HG02763 (cell line): ENCODE measurements around the gene FERMT3.
A peak's percentile ranks its signal among the peaks of the same experiment; 100 is the strongest.
"Not testable (repeated sequence)": the region's sequence is repeated elsewhere in the genome, so short reads cannot be mapped to it uniquely, and the experiment has no call there.

Experiments used
- ATAC-seq: cut with Tn5 transposase; IDR thresholded peaks from one replicate; pipeline ENCODE4 v1.9.1; 2021; ENCODE audit warnings: mild to moderate bottlenecking, moderate library complexity; ENCODE audit not compliant: unreplicated experiment

FERMT3 gene

DNA sequence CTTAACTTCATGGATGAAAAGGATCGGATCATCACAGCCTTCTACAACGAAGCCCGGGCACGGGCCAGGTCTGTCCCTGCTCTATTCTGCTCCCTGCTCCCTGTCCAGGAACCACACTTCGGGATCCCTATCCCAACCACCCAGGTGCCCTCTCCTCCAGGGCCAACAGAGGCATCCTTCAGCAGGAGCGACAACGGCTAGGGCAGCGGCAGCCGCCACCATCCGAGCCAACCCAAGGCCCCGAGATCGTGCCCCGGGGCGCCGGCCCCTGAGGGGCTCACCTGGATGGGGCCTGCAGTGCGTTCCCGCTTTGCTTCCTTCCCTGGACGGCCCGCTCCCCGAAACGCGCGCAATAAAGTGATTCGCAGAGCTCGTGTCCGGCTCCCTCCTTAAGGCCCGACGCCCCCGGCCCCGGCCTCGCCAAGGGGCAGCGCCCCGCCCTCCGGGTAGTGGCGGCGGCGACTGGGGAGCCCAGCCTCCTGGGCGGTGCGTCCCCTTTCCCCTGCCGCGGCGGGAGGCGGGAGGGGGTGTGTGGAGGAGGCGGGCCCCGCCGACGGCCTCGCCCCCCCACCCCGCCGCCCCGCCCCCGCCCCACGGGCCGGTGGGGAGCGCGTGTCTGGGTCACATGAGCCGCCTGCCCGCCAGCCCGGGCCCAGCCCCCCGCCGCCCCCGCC lies 27.5 kb downstream of the FERMT3 start, which contains the start of gene VEGFB:
VEGFB (plus strand) TSS at position 672 of the 674 bp plus-strand sequence. CDS start 250 bp downstream, outside the sequence.
- ATAC-seq, result peak; percentile 41

DNA sequence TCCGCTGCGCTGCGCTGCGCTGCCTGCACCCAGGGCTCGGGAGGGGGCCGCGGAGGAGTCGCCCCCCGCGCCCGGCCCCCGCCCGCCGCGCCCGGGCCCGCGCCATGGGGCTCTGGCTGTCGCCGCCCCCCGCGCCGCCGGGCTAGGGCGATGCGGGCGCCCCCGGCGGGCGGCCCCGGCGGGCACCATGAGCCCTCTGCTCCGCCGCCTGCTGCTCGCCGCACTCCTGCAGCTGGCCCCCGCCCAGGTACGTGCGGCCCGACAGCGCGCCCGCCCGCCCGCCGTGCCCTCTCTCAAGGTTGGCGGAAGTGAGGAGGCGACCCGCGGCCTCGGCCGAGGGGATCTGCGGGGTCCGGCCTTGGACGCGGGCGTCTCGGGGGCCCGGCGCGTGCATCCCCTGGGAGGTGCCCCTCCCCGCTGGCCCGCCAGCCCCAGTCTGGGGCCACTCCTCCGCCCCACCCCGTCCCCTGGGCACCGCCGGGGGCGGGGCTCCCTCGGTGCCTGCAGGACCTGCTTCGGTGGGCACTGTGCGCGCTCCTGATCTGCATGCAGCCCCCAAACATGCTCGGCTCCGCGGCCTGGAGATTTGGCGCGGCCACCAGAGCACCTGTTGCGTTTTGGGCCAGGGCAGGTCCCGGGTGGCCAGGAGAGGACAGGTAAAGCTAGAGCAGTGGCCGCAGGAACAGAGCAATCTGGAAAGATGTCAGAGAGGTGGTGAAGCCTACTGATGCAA lies 28.3 kb downstream of the FERMT3 start:
- ATAC-seq, result no peak

DNA sequence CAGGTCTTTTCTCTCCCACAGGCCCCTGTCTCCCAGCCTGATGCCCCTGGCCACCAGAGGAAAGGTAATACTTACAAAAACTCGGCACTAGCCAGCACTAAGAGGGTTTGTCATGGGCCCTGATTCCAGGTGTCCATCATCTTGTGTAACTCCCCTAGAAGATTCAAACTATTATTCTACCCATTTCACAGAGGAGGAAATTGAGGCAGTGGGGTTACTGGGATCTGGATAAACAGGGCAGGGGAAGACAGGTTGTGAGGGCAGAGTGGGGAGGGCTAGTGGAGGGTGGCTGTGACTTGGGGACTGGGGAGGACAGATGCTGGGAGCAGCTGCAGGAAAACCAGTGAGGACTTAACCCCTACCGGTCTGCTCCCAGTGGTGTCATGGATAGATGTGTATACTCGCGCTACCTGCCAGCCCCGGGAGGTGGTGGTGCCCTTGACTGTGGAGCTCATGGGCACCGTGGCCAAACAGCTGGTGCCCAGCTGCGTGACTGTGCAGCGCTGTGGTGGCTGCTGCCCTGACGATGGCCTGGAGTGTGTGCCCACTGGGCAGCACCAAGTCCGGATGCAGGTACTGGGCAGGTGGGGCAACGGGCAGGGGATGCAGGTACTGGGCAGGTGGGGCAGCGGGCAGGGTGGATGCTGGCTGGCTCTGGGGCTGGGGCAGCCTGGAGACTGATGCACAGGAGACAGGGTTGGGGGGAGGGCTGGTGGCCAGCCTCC lies 29.1 kb downstream of the FERMT3 start:
- ATAC-seq, result no peak

DNA sequence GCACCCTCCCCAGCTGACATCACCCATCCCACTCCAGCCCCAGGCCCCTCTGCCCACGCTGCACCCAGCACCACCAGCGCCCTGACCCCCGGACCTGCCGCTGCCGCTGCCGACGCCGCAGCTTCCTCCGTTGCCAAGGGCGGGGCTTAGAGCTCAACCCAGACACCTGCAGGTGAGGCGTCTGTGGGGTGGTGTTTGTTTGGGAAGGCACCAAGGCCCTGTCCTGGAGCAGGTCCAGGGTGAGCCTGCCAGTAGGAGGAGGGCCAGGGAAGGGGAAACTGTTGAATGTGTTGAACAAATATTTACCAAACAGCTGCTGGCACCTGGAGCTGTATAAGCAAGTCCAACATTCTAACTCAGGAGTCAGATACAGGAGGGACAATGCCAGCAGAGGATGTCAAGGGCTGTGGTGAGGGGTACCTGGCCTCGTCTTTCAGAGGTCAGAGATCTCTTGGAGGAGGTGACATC lies 31.0 kb downstream of the FERMT3 start:
- no peak for ATAC-seq

DNA sequence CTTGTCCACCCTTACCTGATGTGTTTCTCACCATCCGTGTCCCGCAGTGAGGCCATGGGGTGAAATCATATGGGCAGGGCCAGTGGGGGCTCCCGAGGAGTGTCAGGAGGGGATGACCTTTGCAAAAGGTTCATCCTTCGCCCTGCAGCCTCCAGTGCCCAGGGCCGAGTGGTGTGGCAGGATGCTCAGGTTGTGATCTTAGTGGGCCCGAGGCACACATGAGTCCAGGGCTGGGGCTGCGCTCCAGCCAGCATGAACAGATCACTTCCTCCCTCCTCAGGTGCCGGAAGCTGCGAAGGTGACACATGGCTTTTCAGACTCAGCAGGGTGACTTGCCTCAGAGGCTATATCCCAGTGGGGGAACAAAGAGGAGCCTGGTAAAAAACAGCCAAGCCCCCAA lies 31.6 kb downstream of the FERMT3 start:
- ATAC-seq, result no peak

DNA sequence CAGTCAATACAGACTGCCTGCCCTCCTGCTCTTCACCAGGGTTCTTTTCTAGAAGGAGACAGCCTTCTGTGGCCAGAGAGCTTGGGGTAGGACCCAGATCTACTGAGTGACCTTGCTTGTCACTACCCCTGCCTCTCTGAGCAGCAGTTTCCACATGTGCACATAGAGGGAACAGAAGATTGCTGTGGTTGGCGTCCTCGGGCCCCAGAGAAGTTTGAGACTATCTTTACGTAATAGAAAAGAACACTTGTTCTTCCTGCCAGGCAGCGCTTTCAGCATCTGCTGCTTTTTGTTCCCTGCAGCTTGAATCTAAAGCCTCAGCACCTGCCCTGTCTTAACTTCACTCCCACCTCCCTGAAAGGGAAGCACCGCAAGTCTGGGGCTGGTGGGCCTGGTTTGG lies 32.5 kb downstream of the FERMT3 start:
- ATAC-seq, result no peak

DNA sequence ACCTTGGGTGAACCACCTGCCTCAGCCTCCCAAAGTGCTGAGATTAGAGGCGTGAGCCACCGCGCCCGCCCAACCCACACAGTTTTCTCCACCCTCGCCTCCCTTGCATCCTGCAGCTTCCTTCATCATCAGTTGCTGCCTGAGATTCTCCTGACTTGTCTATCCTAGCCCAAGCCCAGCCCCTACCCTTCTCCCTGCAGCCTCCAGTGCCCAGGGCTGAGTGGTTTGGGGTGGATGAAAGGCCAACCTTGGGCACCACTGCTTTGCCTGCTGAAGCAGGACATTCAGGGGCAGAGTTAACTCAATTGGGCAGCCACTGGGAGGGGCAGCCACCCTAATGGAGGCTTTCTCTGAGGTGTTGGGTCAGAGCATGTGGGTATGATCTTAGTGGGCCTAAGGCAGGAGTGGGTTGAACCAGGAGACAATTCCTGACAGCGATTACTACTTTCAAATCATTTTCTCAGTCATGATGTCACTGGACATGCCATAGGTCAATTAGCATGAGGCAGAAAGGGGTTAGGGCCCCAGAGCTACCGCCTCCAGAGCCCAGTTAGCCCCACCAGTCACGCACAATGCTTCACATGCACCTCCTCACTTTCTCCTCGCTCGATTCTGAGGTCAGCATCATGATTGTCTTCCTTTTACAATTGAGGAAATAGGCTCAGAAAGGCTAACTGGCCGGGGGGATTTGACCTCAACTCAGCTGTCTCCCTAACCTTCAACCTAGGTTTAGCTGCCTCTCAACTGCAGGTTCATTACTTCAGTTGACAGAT lies 33.3 kb downstream of the FERMT3 start:
- no peak for ATAC-seq

DNA sequence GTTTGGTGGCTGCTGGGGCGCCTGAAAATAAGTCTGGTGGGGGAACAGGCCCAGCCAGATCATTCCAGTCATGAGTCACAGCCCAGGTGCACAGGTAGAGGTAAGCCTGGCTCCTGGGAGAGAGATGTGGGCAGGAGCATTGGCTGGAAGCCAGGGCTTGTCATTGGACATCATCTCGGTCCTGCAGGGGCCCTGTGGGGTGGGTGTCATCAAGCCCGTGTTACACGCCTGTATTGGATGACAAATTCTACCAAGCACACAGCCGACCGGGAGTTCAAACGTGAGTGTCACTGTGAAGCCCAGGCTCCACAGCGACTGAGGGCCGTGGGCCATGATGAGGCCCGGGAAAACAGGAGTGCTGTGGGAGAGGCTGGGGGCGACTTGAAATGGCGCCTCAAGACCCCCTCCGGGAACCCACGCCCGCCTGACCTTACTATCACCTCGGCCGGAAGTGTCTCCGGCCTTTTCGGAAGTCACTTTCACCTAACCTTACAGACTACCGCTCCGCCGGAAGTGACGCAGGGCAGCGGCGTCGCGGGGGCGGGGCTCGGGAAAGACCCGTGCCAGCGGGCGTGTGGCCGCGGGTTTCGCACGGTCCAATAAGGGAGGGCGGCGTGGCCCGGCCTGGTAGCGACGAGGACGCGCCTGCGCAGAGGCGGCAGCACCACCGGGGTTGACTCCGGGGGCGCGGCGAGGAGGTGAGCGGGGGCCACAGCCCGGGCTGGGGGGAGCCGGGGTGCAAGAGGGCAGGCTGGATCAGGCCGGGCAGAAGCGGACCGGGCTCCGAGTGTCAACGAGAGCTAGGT lies 34.1 kb downstream of the FERMT3 start, which contains the start of gene FKBP2:
FKBP2 (plus strand) TSS at position 661 of the 806 bp plus-strand sequence. CDS start 1,293 bp downstream, outside the sequence.
- ATAC-seq, result peak; percentile 54

DNA sequence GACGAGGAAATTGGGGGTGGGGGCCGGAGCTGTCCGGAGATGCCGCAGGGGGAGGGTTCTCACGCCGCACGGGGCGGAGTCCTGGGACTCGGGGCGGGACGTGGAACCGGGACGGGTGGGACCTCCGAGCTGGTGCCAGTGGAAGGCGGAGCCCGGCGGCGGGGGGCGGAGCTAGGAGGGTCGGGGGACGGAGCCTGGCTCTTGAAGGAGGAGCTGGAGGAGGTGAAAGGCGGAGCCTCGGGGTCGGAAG lies 34.6 kb downstream of the FERMT3 start:
- peak; percentile 70 for ATAC-seq

DNA sequence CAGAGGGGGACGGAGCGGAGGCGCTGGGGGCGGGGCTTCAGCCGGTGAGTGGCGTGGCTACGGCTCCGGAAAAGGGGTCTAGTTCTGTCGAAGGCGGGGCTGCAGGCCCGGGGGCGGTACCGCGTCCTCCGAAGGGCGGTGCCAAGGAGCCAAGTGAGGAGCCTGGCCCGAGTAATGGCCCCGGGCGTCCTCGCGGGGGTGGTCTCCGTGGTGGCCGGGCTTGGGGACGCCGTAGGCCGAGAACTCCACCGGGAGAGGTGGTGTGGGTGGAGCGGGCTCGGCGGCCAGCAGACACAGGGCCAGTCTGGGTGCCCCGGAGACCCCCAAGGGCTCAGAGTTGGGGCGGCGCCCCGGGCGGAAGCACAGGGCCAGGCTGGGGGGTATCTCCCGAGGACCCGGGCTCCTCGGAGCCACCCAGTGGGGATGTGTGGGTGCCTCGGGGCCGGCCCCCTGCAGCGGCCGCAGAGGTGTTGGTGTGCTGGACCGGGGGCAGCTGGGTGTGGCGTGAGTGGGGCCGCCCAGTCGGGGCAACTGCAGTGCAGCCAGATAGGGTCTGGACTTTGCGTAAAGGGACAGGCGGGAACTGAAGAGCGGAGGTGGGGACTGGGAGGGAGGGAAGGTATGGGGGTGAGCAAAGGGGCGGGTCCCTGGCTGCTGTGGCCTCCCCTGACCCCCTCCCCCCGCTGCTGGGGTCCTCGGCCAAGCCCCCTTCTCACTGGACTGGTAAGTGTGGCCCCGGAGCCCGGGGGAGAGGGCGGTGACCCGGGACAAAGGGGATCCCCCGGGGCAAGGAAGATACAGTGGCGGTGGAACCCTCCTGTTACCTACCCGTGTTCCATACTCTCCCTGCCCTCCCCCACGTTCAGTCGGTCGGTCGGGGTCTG lies 35.2 kb downstream of the FERMT3 start:
- ATAC-seq, result peak; percentile 4

DNA sequence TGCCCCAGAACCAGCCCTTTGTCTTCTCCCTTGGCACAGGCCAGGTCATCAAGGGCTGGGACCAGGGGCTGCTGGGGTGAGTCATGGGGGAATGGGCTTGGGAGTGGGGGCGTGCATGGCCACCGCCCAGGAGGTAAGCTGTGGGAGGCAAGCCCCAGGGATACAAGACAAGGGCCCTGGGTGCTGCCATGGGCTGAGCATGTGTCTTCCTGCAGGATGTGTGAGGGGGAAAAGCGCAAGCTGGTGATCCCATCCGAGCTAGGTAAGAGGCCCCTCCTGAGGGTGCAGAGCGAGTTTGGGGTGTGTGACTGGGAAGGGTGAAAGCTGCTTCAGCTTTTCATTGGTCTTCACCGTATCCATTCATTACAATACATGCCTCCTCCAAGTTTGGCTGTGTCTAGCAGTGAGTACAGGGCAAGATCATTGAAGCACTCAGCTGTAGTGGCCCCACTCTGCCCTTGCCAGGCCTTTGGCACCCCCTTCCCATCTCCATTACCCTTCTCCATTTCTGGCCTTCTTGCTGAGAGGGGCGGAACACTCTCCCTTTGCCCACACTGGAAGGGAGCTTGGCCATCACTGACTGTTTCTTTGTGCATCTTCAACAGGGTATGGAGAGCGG lies 36.8 kb downstream of the FERMT3 start:
- no peak for ATAC-seq

DNA sequence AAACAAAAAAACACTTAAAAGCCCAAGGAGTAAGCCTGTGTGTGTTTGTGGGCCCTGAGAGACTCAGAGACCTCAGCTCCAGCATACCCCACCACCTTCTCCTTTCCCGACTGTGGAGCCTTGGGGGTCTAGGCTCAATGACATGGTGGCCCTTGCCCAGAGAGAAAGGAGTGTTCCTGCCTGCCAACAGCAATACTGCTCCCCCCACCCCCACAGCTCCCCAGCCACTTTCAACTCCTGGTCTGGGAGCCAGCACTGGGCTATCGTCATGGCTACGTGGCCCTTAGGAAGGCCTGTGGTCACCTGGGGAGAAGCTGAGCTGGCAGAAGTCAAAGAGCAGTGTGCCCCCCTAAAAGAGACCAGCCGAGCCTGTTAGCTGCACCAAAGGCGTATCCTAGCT lies 37.6 kb downstream of the FERMT3 start:
- no peak for ATAC-seq

DNA sequence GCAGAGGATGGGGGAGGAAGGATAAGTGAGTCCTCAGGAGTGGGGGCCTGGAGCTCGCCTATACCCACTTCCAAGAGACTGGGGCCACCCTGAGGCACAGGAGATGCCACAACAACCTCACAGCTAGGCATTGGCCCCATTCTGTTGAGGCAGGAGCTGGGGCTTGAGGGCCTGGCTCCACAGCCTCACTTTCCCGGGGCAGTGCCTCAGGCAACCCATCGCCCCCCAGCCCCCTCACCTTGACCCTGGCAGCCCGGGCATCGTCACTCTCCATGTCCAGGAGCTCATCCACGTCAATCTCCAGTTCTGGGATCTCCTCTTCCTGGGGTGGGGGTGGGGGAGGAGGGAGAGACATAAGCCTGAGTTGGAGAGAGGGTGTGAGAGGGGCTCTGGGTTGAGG lies 38.4 kb downstream of the FERMT3 start:
- no peak for ATAC-seq

DNA sequence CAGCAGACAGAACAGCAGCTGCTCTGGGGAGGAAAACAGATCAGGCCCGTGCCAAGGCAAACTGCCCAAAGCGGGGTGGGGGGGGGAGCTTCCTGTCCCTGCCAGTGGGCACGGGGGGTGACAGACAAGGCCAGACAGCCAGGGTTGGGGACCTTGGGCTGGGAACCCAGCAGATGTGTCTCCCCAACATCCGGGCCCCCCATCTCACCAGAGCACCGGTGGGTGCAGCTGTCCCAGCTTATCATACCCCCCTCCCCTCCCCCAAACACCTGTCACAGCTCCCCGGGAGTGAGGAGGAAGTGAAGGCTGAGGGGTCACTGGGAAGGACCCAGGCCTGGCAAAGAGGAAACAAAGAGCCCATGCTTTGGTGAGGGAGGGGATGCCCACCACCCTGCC lies 38.9 kb downstream of the FERMT3 start:
- ATAC-seq, result no peak

DNA sequence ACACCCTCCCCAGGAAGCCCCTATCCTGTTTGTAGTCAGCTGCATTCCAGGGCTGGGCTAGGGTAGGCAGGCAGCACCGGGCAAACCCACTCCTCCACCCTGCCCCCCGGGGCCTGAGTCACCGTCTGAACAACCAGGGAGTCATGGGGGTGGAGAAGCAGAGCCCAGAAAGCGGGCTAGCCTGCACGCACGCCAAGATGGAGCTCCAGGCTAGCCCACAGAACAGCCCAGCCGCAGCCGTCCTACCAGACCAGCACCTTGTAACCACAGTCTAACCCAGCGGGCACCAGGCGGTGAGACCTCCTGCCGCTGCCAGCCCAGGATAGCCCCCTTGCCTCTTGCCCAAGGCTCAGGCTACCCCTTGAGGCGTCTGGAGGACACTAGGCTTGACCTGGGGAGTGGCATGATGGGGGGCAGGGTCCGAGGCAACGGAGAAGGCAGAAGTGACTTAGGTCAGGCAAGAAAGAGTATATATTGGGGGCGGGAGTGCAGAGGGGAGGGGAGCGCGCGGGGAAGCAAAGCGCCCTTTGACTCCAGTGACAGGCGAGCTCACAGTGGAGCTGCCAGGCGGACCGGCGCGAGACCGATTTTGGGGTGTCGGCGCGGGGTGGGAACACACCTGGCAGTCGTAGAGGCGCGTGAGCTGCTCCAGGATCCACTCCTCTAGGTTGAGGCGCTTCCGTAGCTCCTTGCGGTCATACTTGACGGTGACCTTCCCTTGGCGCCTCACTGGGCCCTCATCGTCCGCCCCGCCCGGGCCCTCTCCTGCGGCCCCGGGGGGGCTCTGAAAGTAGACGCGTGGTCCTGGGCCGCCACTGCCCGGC lies 39.5 kb downstream of the FERMT3 start:
- no peak for ATAC-seq

DNA sequence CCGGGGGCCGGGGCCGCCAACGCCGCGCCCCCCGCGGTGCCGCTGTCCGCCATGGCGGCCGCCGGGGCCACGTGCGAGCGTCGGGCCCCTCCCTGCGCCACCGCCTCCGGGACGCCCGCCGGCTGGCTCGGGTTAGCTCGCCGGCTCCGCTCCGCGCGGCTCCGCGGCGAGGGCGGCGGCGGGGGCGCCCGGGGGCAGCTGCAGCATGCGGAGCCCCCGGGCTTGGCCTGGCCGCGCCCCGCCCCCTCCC lies 40.0 kb downstream of the FERMT3 start:
- not testable (repeated sequence) for ATAC-seq

DNA sequence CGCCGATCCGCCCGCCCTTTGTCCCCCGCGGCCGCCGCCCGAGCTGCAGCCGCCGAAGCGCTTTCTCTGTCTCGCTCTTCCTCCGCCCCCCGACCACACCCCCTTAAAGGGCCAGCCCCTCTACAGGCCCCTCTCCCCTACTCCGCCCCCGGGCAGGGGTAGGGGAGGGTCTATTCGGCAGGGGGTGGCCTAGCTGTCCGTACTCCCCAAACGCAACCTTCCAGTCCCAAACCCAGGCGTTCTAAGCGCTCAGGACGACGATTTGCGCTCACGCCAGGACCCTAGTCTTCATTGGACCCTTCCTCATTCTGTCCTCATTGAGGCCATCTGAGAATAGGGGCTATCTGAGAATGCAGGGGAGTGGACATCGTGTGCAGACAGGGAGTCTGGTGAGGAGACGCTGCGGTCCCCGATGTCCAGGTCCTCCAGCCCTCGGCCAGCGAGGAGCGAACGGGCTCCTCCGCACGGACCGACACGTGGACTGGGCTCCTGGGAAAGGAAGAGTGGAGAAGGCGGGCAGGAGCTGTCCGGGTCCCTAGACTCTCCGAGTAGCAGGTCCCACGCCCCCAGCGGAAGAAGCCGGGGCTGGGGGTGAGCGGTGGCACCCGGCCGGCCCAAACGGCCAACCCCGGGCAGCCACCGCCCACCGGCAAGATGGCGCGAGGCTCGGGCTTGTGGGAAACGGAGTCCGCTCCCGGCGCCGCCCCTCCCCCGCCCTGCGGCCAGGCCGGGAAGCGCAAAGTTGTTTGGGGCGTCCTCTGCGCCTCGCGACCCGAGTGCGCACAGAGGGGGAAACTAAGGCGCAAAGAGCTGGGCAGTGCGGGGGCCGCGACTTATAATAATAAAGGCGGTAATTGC lies 40.6 kb downstream of the FERMT3 start, which contains the start of gene PPP1R14B:
PPP1R14B (minus strand) TSS at position 73 of the 858 bp plus-strand sequence. CDS start 270 bp downstream, outside the sequence.
- peak; percentile 33 for ATAC-seq
